ENCODE measurements around the gene TRIM37.

TRIM37 gene

DNA sequence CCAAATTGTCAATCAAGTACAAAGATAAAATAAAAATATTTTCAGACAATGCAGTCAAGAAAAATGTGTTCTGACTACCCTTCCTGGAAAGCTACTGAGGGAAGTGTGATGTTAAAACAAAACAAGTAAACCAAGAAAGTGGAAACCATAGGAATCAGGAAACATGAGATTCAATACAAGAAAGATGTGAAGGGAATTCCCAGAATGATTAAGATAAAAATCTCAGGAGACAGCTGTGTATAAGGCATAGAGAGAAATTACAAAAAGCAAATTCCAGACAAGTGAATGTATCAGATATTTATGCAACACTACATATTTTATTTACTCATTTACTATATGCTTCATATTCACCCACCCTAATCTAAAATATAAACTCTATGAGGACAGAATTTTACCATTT lies 32.2 kb downstream of the TRIM37 start:
- H3K27ac ChIP-seq (ENCODE audit: low read depth, low read length): no peak overlapping the region
- H3K4me3 ChIP-seq (ENCODE audit: low read depth, low read length): no peak overlapping the region
- H3K4me1 ChIP-seq (ENCODE audit: control insufficient read depth, insufficient read depth, low read length): no peaks in the 10 kb centered on the region
- H3K9ac ChIP-seq (ENCODE audit: low read length): no peak overlapping the region
- H3K36me3 ChIP-seq (ENCODE audit: control insufficient read depth, insufficient read depth, low read length): peaks cover 74% of the 10 kb centered on the region
- H3K27me3 ChIP-seq (ENCODE audit: control insufficient read depth, insufficient read depth, low read length): no peaks in the 10 kb centered on the region
- no peaks in the 10 kb centered on the region for H3K9me3 ChIP-seq (ENCODE audit: control insufficient read depth, insufficient read depth, low read depth, low read length)

DNA sequence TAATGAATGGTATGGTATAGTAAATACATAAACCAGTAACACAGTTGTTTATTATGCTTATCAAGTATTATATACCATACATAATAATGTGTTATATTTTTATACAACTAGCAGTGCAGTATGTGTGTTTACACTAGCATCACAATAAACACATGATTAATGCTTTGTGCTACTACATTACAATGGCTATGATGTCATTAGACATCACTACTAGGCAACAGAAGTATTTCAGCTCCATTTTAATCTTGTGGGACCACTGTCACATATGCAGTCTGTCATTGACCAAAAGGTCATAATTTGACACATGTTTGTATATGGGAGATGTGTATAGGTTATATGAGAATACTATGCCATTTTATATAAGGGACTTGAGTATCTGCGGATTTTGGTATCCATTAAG lies 32.7 kb downstream of the TRIM37 start:
- peaks cover 73% of the 10 kb centered on the region for H3K36me3 ChIP-seq (ENCODE audit: control insufficient read depth, insufficient read depth, low read length)
- H3K27ac ChIP-seq (ENCODE audit: low read depth, low read length): no peak overlapping the region
- no peaks in the 10 kb centered on the region for H3K4me1 ChIP-seq (ENCODE audit: control insufficient read depth, insufficient read depth, low read length)
- H3K27me3 ChIP-seq (ENCODE audit: control insufficient read depth, insufficient read depth, low read length): no peaks in the 10 kb centered on the region
- no peak overlapping the region for H3K4me3 ChIP-seq (ENCODE audit: low read depth, low read length)
- H3K9ac ChIP-seq (ENCODE audit: low read length): no peak overlapping the region
- H3K9me3 ChIP-seq (ENCODE audit: control insufficient read depth, insufficient read depth, low read depth, low read length): no peaks in the 10 kb centered on the region

DNA sequence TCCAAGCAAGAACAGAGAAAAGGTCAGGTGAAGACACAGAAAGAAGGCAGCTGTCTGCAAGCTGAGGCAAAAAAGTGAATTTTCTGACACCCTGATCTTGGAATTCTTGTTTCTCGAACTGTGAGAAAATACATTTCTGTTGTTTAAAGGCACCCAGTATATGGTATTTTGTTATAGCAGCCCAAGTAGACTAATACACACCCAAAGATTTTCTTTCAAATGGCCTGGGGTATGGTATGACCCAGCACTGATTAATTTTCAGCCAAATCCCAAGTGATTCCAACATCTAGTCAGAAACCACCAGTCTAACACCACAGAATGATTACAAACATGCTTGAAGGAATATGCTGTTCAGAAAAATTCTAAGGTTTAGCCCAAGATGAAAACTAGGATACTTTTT lies 36.8 kb downstream of the TRIM37 start:
- no peak overlapping the region for H3K4me3 ChIP-seq (ENCODE audit: low read depth, low read length)
- no peaks in the 10 kb centered on the region for H3K4me1 ChIP-seq (ENCODE audit: control insufficient read depth, insufficient read depth, low read length)
- peaks cover 75% of the 10 kb centered on the region for H3K36me3 ChIP-seq (ENCODE audit: control insufficient read depth, insufficient read depth, low read length)
- no peak overlapping the region for H3K27ac ChIP-seq (ENCODE audit: low read depth, low read length)
- no peak overlapping the region for H3K9ac ChIP-seq (ENCODE audit: low read length)
- no peaks in the 10 kb centered on the region for H3K9me3 ChIP-seq (ENCODE audit: control insufficient read depth, insufficient read depth, low read depth, low read length)
- no peaks in the 10 kb centered on the region for H3K27me3 ChIP-seq (ENCODE audit: control insufficient read depth, insufficient read depth, low read length)

DNA sequence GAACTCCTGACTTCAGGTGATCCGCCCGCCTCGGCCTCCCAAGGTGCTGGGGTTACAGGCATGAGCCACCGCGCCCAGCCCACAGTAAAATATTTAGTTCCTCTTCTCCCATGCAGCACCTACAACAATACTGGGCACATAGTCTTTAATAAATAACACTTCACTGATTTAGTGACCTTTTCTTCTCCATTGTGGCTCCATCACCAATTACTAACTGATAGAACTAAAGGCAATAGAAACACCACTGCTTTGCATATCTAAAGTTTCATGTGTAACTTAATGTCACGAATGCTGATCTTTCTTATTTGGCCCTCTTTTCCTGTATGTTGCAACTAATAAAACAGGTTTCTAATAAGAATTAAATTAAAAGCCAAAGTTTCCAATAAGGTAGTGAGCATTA lies 38.9 kb downstream of the TRIM37 start:
- H3K4me3 ChIP-seq (ENCODE audit: low read depth, low read length): no peak overlapping the region
- H3K27ac ChIP-seq (ENCODE audit: low read depth, low read length): no peak overlapping the region
- H3K36me3 ChIP-seq (ENCODE audit: control insufficient read depth, insufficient read depth, low read length): peaks cover 76% of the 10 kb centered on the region

DNA sequence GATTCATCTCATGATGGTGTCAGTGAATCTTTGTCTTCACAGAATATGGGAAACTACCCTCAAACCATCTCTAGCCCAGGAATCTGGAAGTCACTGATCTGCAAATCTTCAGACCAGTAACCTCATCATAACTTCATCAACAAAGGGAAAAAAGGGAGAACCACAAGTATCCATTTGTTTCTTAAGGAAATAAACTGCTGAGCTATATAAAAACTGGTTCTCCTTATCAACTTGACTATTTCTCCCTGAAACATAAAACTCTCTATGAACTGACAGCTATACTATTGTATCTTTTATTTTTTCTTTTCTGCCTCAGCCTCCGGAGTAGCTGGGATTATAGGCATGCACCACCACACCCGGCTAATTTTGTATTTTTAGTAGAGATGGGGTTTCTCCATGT lies 39.3 kb downstream of the TRIM37 start:
- no peaks in the 10 kb centered on the region for H3K4me1 ChIP-seq (ENCODE audit: control insufficient read depth, insufficient read depth, low read length)
- H3K4me3 ChIP-seq (ENCODE audit: low read depth, low read length): no peak overlapping the region
- H3K27me3 ChIP-seq (ENCODE audit: control insufficient read depth, insufficient read depth, low read length): no peaks in the 10 kb centered on the region
- no peak overlapping the region for H3K27ac ChIP-seq (ENCODE audit: low read depth, low read length)
- no peak overlapping the region for H3K9ac ChIP-seq (ENCODE audit: low read length)
- no peaks in the 10 kb centered on the region for H3K9me3 ChIP-seq (ENCODE audit: control insufficient read depth, insufficient read depth, low read depth, low read length)
- H3K36me3 ChIP-seq (ENCODE audit: control insufficient read depth, insufficient read depth, low read length): peaks cover 77% of the 10 kb centered on the region

More for the DNA sequence above, 38.9 kb downstream of the TRIM37 start:
- Histone ChIP-seq H3K9me3 (ENCODE audit: control insufficient read depth, insufficient read depth, low read depth, low read length) (no peaks in the 10 kb centered on the region), H3K9ac (ENCODE audit: low read length) (no peak overlapping the region), H3K27me3 (ENCODE audit: control insufficient read depth, insufficient read depth, low read length) (no peaks in the 10 kb centered on the region), H3K4me1 (ENCODE audit: control insufficient read depth, insufficient read depth, low read length) (no peaks in the 10 kb centered on the region)

DNA sequence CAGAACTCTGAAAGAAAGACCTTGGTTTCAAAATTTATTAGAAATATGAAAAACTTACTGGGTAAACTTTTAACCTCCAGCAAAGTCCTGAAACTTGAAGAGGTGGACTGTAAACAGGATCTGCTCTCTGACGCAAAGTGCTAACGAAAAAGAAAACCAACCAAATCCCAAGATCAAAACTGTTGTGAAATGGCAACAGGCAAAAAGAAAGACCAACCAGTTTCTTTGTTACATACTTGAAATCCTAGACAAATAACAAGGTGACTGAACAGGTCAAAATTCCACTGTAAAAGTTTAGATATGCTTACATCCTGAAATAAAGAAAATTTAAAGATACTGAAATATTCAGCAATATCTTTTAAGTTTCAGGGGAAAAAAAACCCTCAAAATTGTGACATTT lies 44.2 kb downstream of the TRIM37 start:
- H3K9ac ChIP-seq (ENCODE audit: low read length): no peak overlapping the region
- H3K27me3 ChIP-seq (ENCODE audit: control insufficient read depth, insufficient read depth, low read length): no peaks in the 10 kb centered on the region
- H3K27ac ChIP-seq (ENCODE audit: low read depth, low read length): no peak overlapping the region
- no peak overlapping the region for H3K4me3 ChIP-seq (ENCODE audit: low read depth, low read length)
- peaks cover 71% of the 10 kb centered on the region for H3K36me3 ChIP-seq (ENCODE audit: control insufficient read depth, insufficient read depth, low read length)
- no peaks in the 10 kb centered on the region for H3K9me3 ChIP-seq (ENCODE audit: control insufficient read depth, insufficient read depth, low read depth, low read length)
- H3K4me1 ChIP-seq (ENCODE audit: control insufficient read depth, insufficient read depth, low read length): no peaks in the 10 kb centered on the region

DNA sequence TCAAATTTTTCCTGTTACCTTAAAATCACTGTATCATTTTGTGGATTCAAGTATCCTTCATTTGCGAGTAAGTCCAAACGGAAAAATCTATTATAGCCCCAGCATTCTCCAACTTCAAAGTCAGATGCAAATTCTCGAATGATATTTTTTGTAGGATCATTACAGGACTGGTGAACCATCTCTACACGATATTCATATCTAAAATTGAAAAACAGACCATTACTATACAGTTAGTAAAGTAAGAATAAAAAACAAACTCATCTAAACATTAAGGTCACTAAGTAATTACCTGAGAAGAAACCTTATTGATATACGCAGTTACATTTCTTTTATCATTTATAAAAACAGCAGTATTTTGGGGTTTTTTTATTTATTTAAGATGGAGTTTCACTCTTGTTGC lies 49.8 kb downstream of the TRIM37 start:
- no peaks in the 10 kb centered on the region for H3K27me3 ChIP-seq (ENCODE audit: control insufficient read depth, insufficient read depth, low read length)
- no peaks in the 10 kb centered on the region for H3K4me1 ChIP-seq (ENCODE audit: control insufficient read depth, insufficient read depth, low read length)
- H3K36me3 ChIP-seq (ENCODE audit: control insufficient read depth, insufficient read depth, low read length): peaks cover 78% of the 10 kb centered on the region

DNA sequence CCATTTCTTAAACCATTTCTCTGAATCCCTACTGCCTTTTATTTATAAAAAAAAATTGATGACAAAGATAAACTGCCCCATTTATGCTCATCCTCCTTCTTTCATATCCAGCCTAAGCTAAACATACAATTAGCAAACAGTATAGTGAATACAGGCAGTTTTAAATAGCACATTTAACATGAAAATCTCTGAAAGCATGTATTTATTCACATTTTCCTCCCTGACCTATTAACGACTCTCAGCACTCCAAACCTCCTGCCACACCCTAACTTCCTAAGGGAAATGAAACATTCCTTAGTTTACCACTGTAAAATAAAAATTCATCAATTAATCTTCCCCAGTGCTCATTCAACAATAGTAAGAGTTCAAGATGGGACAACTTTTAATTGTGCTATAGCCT lies 56.9 kb downstream of the TRIM37 start:
- Histone ChIP-seq H3K9me3 (ENCODE audit: control insufficient read depth, insufficient read depth, low read depth, low read length) (no peaks in the 10 kb centered on the region), H3K4me3 (ENCODE audit: low read depth, low read length) (no peak overlapping the region), H3K27me3 (ENCODE audit: control insufficient read depth, insufficient read depth, low read length) (no peaks in the 10 kb centered on the region), H3K27ac (ENCODE audit: low read depth, low read length) (no peak overlapping the region), H3K36me3 (ENCODE audit: control insufficient read depth, insufficient read depth, low read length) (peaks cover 72% of the 10 kb centered on the region), H3K9ac (ENCODE audit: low read length) (no peak overlapping the region), H3K4me1 (ENCODE audit: control insufficient read depth, insufficient read depth, low read length) (no peaks in the 10 kb centered on the region)

More for the DNA sequence above, 49.8 kb downstream of the TRIM37 start:
- H3K9ac ChIP-seq (ENCODE audit: low read length): no peak overlapping the region
- no peaks in the 10 kb centered on the region for H3K9me3 ChIP-seq (ENCODE audit: control insufficient read depth, insufficient read depth, low read depth, low read length)
- H3K27ac ChIP-seq (ENCODE audit: low read depth, low read length): no peak overlapping the region
- H3K4me3 ChIP-seq (ENCODE audit: low read depth, low read length): no peak overlapping the region

DNA sequence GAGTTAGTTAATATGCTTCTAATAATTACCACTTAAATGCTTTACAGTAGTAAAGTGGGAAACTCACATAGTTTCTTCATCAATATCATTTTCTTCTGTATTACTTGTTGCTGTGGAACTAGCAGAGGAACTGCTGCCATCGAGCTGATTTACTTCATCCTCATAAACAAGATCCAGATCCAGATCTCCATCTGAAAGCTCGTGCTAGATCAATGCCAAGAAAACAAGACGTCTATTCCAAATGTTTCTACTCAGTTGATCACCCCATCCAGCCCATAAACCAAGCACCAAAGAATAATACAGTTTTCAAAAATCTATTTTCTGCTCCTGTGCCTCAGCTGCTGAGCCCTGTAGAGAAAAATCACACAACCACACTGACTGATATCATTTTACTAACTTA lies 59.1 kb downstream of the TRIM37 start:
- Histone ChIP-seq H3K27ac (ENCODE audit: low read depth, low read length) (no peak overlapping the region), H3K27me3 (ENCODE audit: control insufficient read depth, insufficient read depth, low read length) (no peaks in the 10 kb centered on the region), H3K4me1 (ENCODE audit: control insufficient read depth, insufficient read depth, low read length) (no peaks in the 10 kb centered on the region), H3K36me3 (ENCODE audit: control insufficient read depth, insufficient read depth, low read length) (peaks cover 73% of the 10 kb centered on the region), H3K9me3 (ENCODE audit: control insufficient read depth, insufficient read depth, low read depth, low read length) (no peaks in the 10 kb centered on the region), H3K4me3 (ENCODE audit: low read depth, low read length) (no peak overlapping the region), H3K9ac (ENCODE audit: low read length) (no peak overlapping the region)

DNA sequence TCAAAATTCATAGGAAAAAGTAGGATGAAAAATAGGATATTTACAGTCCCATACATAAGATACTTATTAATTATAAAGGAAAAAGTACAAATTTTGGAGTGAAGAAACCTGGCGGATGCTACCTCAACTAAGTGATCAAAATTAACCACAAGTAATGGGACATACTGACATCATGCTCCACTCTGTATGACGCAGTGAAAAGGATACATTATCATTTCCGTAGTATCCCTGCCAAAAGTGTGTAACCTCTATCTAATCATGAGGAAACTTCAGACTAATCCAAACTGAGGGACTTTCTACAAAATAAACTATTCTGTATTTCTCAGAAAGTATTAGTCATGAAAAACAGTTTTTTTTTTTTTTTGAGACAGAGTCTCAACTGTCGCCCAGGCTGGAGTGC lies 60.5 kb downstream of the TRIM37 start:
- Histone ChIP-seq H3K36me3 (ENCODE audit: control insufficient read depth, insufficient read depth, low read length) (peaks cover 75% of the 10 kb centered on the region), H3K9ac (ENCODE audit: low read length) (no peak overlapping the region), H3K27me3 (ENCODE audit: control insufficient read depth, insufficient read depth, low read length) (no peaks in the 10 kb centered on the region), H3K4me3 (ENCODE audit: low read depth, low read length) (no peak overlapping the region), H3K9me3 (ENCODE audit: control insufficient read depth, insufficient read depth, low read depth, low read length) (no peaks in the 10 kb centered on the region), H3K4me1 (ENCODE audit: control insufficient read depth, insufficient read depth, low read length) (no peaks in the 10 kb centered on the region), H3K27ac (ENCODE audit: low read depth, low read length) (no peak overlapping the region)

DNA sequence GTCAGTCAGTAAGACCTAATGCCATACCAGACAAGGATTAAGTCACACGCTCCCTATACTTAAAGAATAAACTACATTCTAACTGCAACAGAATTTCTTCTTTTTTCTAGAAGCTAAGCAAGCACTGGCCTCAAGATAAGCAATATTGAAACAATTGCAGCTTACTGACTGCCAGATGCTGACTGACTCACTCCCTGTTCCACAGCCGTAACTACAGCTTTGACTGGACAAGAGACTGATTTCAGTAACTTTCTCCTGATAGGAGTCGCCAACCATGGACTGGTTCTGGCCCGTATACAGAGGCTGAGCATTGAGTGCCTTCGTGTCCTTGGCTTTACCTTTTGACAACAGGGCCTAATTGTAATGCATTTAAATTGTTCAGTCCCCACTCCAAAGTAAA lies 67.9 kb downstream of the TRIM37 start:
- Histone ChIP-seq H3K9ac (ENCODE audit: low read length) (no peak overlapping the region), H3K27me3 (ENCODE audit: control insufficient read depth, insufficient read depth, low read length) (no peaks in the 10 kb centered on the region), H3K27ac (ENCODE audit: low read depth, low read length) (no peak overlapping the region), H3K4me3 (ENCODE audit: low read depth, low read length) (no peak overlapping the region), H3K36me3 (ENCODE audit: control insufficient read depth, insufficient read depth, low read length) (peaks cover 61% of the 10 kb centered on the region), H3K9me3 (ENCODE audit: control insufficient read depth, insufficient read depth, low read depth, low read length) (no peaks in the 10 kb centered on the region), H3K4me1 (ENCODE audit: control insufficient read depth, insufficient read depth, low read length) (no peaks in the 10 kb centered on the region)

DNA sequence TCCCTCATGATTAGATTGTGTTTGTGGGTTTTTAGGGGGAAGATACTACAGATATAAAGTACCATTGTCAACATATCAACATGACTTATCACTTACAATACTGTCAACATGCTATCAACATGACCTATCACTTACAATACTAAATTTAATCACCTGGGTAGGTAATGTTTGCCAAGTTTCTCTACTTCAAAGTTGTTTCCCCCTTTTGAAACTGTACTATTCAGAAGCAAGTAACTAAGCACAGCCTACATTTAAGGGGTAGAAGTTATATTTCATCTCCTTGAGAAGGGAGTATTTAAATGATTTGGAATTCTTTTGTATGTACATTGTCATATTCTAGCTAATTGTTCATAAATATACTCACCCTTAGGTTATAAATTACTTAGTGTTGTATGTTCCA lies 68.7 kb downstream of the TRIM37 start:
- no peaks in the 10 kb centered on the region for H3K9me3 ChIP-seq (ENCODE audit: control insufficient read depth, insufficient read depth, low read depth, low read length)
- no peak overlapping the region for H3K27ac ChIP-seq (ENCODE audit: low read depth, low read length)
- peaks cover 56% of the 10 kb centered on the region for H3K36me3 ChIP-seq (ENCODE audit: control insufficient read depth, insufficient read depth, low read length)
- no peaks in the 10 kb centered on the region for H3K27me3 ChIP-seq (ENCODE audit: control insufficient read depth, insufficient read depth, low read length)
- no peaks in the 10 kb centered on the region for H3K4me1 ChIP-seq (ENCODE audit: control insufficient read depth, insufficient read depth, low read length)
- H3K4me3 ChIP-seq (ENCODE audit: low read depth, low read length): no peak overlapping the region
- H3K9ac ChIP-seq (ENCODE audit: low read length): no peak overlapping the region

Measured in HUES6 (cell line).